H9 (cell line): Measurements from ENCODE around the gene MAP3K20. TPM values are rescaled to one million over a fixed set of nuclear protein-coding genes. Genes with fewer than 3 reads are reported as not detected.

Experiments used
- DNase-seq: peaks from one replicate; pipeline ENCODE4 v3.0.0-alpha.2; 2017
- H2AFZ ChIP-seq: one replicate; pipeline ENCODE4 v1.6.1; 2013; ENCODE audit warnings: mild to moderate bottlenecking, low read length, control low read depth, moderate library complexity
- H2AK5ac ChIP-seq: 2 replicates; pipeline ENCODE4 v1.6.1; 2013; ENCODE audit warnings: low read length, control low read depth, mixed read lengths; ENCODE audit not compliant: insufficient read length
- H2BK120ac ChIP-seq: one replicate; pipeline ENCODE4 v1.6.1; 2013; ENCODE audit warnings: low read depth, mild to moderate bottlenecking, low read length, control low read depth, inconsistent platforms; ENCODE audit not compliant: poor library complexity, severe bottlenecking
- H2BK12ac ChIP-seq: 2 replicates; pipeline ENCODE4 v1.6.1; 2013; ENCODE audit warnings: low read length, control low read depth, mixed read lengths, low read depth; ENCODE audit not compliant: insufficient read length
- H2BK15ac ChIP-seq: 2 replicates; pipeline ENCODE4 v1.6.1; 2013; ENCODE audit warnings: low read depth, low read length, control low read depth
- H2BK20ac ChIP-seq: one replicate; pipeline ENCODE4 v1.6.1; 2013; ENCODE audit warnings: low read depth, mild to moderate bottlenecking, low read length, control low read depth, inconsistent platforms; ENCODE audit not compliant: poor library complexity, severe bottlenecking
- H2BK5ac ChIP-seq: 2 replicates; pipeline ENCODE4 v1.6.1; 2013; ENCODE audit warnings: low read length, control low read depth, mixed read lengths; ENCODE audit not compliant: insufficient read length
- H3K14ac ChIP-seq: 2 replicates; pipeline ENCODE4 v1.6.1; 2013; ENCODE audit warnings: low read length, control low read depth; ENCODE audit not compliant: insufficient read depth
- H3K18ac ChIP-seq: 2 replicates; pipeline ENCODE4 v1.6.1; 2013; ENCODE audit warnings: low read depth, mild to moderate bottlenecking, mixed read lengths, low read length, control low read depth; ENCODE audit not compliant: insufficient read length
- H3K23ac ChIP-seq: 2 replicates; pipeline ENCODE4 v1.6.1; 2013; ENCODE audit warnings: low read length, control low read depth, mixed read lengths, low read depth; ENCODE audit not compliant: insufficient read length
- H3K23me2 ChIP-seq: 2 replicates; pipeline ENCODE4 v1.6.1; 2013; ENCODE audit warnings: low read depth, mild to moderate bottlenecking, mixed read lengths, low read length, control low read depth; ENCODE audit not compliant: insufficient read length, poor library complexity, severe bottlenecking
- H3K27ac ChIP-seq: 2 replicates; pipeline ENCODE4 v1.5.1; 2013; ENCODE audit warnings: low read length, control low read depth, mixed read lengths, low read depth; ENCODE audit not compliant: insufficient read length
- H3K27me3 ChIP-seq: 2 replicates; pipeline ENCODE4 v1.6.1; 2013; ENCODE audit warnings: low read length, control low read depth, inconsistent platforms; ENCODE audit not compliant: insufficient read depth
- H3K4ac ChIP-seq: 2 replicates; pipeline ENCODE4 v1.6.1; 2013; ENCODE audit warnings: low read depth, mild to moderate bottlenecking, control low read depth, inconsistent platforms, low read length, moderate library complexity
- H3K4me1 ChIP-seq: 2 replicates; pipeline ENCODE4 v1.6.1; 2013; ENCODE audit warnings: low read length, control low read depth, inconsistent platforms; ENCODE audit not compliant: insufficient read depth
- H3K4me2 ChIP-seq: 2 replicates; pipeline ENCODE4 v1.6.1; 2013; ENCODE audit warnings: low read length, control low read depth, mixed read lengths; ENCODE audit not compliant: insufficient read length, insufficient read depth
- H3K56ac ChIP-seq: 2 replicates; pipeline ENCODE4 v1.6.1; 2013; ENCODE audit warnings: low read depth, mild to moderate bottlenecking, mixed read lengths, low read length, control low read depth; ENCODE audit not compliant: insufficient read length
- H3K79me1 ChIP-seq: 2 replicates; pipeline ENCODE4 v1.6.1; 2013; ENCODE audit warnings: low read depth, mild to moderate bottlenecking, moderate library complexity, low read length, control low read depth, inconsistent platforms; ENCODE audit not compliant: insufficient read depth, poor library complexity, severe bottlenecking
- H3K79me2 ChIP-seq: 2 replicates; pipeline ENCODE4 v1.6.1; 2013; ENCODE audit warnings: low read length, control low read depth, inconsistent platforms; ENCODE audit not compliant: insufficient read depth
- H3K9ac ChIP-seq: 2 replicates; pipeline ENCODE4 v1.6.1; 2013; ENCODE audit warnings: low read length, control low read depth, mixed read lengths; ENCODE audit not compliant: insufficient read length; ENCODE audit errors: extremely low read depth
- H3K9me3 ChIP-seq: one replicate; pipeline ENCODE4 v1.6.1; 2013; ENCODE audit warnings: low read depth, low read length, inconsistent platforms; ENCODE audit not compliant: control insufficient read depth
- H3T11ph ChIP-seq: one replicate; pipeline ENCODE4 v1.6.1; 2013; ENCODE audit warnings: mild to moderate bottlenecking, low read length, control low read depth, inconsistent platforms
- H4K20me1 ChIP-seq: one replicate; pipeline ENCODE4 v1.6.1; 2013; ENCODE audit not compliant: control insufficient read depth, insufficient read length, insufficient read depth
- H4K5ac ChIP-seq: 2 replicates; pipeline ENCODE4 v1.6.1; 2013; ENCODE audit warnings: low read depth, mild to moderate bottlenecking, mixed read lengths, low read length, control low read depth; ENCODE audit not compliant: insufficient read length
- H4K8ac ChIP-seq: replicated peaks from 2 replicates; pipeline ENCODE4 v1.6.1; 2013; ENCODE audit warnings: low read length, control low read depth, mixed read lengths, low read depth; ENCODE audit not compliant: insufficient read length
- H4K91ac ChIP-seq: 2 replicates; pipeline ENCODE4 v1.6.1; 2013; ENCODE audit warnings: low read depth, mild to moderate bottlenecking, moderate library complexity, mixed read lengths, low read length, control low read depth; ENCODE audit not compliant: insufficient read length
- H3K27ac Mint-ChIP-seq, 3 experiments: 2 replicates in 2 of 3; 3 replicates in 1 of 3; pipeline ENCODE4 v1.8.0; 2020 to 2021; ENCODE audit warnings: mixed read lengths in 3 of 3, mild to moderate bottlenecking in 1 of 3, moderate library complexity in 1 of 3
- H3K27me3 Mint-ChIP-seq: 2 replicates; pipeline ENCODE4 v1.8.0; 2021; ENCODE audit warnings: low read depth, mild to moderate bottlenecking, moderate library complexity, mixed read lengths
- H3K36me3 Mint-ChIP-seq, 3 experiments: 2 replicates in 2 of 3; 3 replicates in 1 of 3; pipeline ENCODE4 v1.8.0; 2020 to 2021; ENCODE audit warnings: low read depth in 3 of 3, mixed read lengths in 3 of 3; ENCODE audit not compliant: insufficient read depth in 1 of 3
- H3K4me1 Mint-ChIP-seq, 2 experiments: 2 replicates each; pipeline ENCODE4 v1.8.0; 2020; ENCODE audit warnings: mixed read lengths in 2 of 2
- H3K4me3 Mint-ChIP-seq, 2 experiments: 2 replicates in 1 of 2; 3 replicates in 1 of 2; pipeline ENCODE4 v1.8.0; 2020 to 2021; ENCODE audit warnings: mild to moderate bottlenecking in 2 of 2, mixed read lengths in 2 of 2, moderate library complexity in 1 of 2
- H3K9me3 Mint-ChIP-seq, 2 experiments: 2 replicates in 1 of 2; 3 replicates in 1 of 2; pipeline ENCODE4 v1.8.0; 2020; ENCODE audit warnings: mild to moderate bottlenecking in 2 of 2, mixed read lengths in 2 of 2, moderate library complexity in 1 of 2
- WGBS: extraction: QIAGEN DNeasy Blood & Tissue Kit; methylation state at CpG from one replicate; pipeline ENCODE4 v1.1.7; 2013; ENCODE audit warnings: missing lambda C conversion rate, low lambda C conversion rate, mixed read lengths; ENCODE audit not compliant: insufficient read length; ENCODE audit errors: extremely low coverage; 5-methylcytosine and 5-hydroxymethylcytosine counted together
- total RNA-seq: library from RNA; stranded (reverse); gene quantifications from 2 replicates; pipeline ENCODE4 v1.2.1, GENCODE V29; 2021
- TF ChIP-seq, protein P1 (sequence below): fragments of 200-600 bp; sonication (generic); conservative IDR thresholded peaks from 3 replicates; pipeline ENCODE4 v1.8.0; 2021; ENCODE audit warnings: antibody characterized with exemption, mild to moderate bottlenecking

The MAP3K20 gene
- total RNA-seq, 1 experiment from 2014 or later = 8.7 TPM

DNA sequence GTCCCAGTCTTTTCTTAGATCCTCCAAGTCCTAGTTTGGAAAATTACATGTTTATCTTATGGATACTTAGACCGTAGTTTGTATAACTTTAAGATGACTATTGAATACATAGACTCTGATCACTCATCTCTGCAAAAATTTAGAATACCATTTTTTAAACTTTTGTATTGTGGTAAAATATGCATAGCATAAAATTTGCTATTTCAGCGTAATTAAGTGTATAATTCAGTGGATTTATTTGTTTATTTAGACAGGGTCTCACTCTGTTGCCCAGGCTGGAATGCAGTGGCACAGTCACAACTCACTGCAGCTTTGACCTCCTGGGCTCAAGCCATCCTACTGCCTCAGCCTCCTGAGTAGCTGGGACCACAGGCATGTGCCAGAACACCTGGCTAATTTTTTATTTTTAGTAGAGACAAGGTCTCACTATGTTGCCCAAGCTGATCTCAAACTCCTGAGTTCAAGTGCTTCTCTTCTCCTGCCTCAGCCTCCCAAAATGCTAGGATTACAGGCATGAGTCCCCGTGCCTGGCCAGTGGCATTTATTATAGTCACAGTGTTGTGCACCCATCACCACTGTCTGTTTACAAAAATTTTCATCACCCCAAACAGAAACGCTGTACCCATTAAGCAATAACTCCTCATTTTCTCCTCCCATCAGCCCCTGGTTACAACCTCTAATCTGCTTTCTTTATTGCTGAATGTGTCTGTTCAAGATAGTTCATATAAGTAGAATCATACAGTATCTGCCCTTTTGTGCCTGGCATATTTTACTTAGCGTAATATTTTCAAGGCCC lies 90.0 kb downstream of the MAP3K20 start:
- Histone ChIP-seq H3K56ac (no peak overlapping the region), H4K91ac (no peak overlapping the region), H3K27me3 (no peaks in the 10 kb centered on the region), H2BK12ac (no peak overlapping the region), H2BK5ac (no peak overlapping the region), H3K79me1 (no peaks in the 10 kb centered on the region), H3K27ac (no peak overlapping the region), H2BK120ac (no peak overlapping the region), H2AK5ac (no peak overlapping the region), H3K79me2 (no peaks in the 10 kb centered on the region), H3K9me3 (no peaks in the 10 kb centered on the region), H4K8ac (no peak overlapping the region), H3K23ac (no peak overlapping the region), H2BK15ac (no peak overlapping the region), H3K23me2 (no peaks in the 10 kb centered on the region), H3K9ac (no peak overlapping the region), H2BK20ac (no peak overlapping the region), H3K4me2 (no peak overlapping the region), H3T11ph (no peak overlapping the region), H4K5ac (no peak overlapping the region), H3K18ac (no peak overlapping the region), H3K14ac (no peak overlapping the region), H3K4ac (no peak overlapping the region), H4K20me1 (no peaks in the 10 kb centered on the region), H3K4me1 (no peaks in the 10 kb centered on the region), H2AFZ (no peak overlapping the region)
- no peaks in the 10 kb centered on the region for H3K4me1 Mint-ChIP-seq
- DNase-seq = no peak
- no peak overlapping the region for H3K4me3 Mint-ChIP-seq
- peaks cover 0 to 6% (median 0%) of the 10 kb centered on the region in 3 experiments; a peak in 2 of 7 replicates for H3K36me3 Mint-ChIP-seq
- no peaks in the 10 kb centered on the region for H3K27me3 Mint-ChIP-seq
- TF ChIP-seq, protein P1, sequence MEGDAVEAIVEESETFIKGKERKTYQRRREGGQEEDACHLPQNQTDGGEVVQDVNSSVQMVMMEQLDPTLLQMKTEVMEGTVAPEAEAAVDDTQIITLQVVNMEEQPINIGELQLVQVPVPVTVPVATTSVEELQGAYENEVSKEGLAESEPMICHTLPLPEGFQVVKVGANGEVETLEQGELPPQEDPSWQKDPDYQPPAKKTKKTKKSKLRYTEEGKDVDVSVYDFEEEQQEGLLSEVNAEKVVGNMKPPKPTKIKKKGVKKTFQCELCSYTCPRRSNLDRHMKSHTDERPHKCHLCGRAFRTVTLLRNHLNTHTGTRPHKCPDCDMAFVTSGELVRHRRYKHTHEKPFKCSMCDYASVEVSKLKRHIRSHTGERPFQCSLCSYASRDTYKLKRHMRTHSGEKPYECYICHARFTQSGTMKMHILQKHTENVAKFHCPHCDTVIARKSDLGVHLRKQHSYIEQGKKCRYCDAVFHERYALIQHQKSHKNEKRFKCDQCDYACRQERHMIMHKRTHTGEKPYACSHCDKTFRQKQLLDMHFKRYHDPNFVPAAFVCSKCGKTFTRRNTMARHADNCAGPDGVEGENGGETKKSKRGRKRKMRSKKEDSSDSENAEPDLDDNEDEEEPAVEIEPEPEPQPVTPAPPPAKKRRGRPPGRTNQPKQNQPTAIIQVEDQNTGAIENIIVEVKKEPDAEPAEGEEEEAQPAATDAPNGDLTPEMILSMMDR = no peak
- WGBS = no CpG with 5 or more reads among the region's 5 CpGs
- H3K27ac Mint-ChIP-seq = no peak overlapping the region
- peaks cover 2 to 4% of the 10 kb centered on the region in 2 experiments; a peak in 2 of 5 replicates for H3K9me3 Mint-ChIP-seq
